GM18526 (cell line): ENCODE data around the gene CCDC149.

Experiments used
- POLR2A ChIP-seq: IDR thresholded peaks from 3 replicates; pipeline ENCODE4 v1.6.1; 2011; ENCODE audit not compliant: insufficient read length; ENCODE audit errors: extremely low read depth

Gene CCDC149

DNA sequence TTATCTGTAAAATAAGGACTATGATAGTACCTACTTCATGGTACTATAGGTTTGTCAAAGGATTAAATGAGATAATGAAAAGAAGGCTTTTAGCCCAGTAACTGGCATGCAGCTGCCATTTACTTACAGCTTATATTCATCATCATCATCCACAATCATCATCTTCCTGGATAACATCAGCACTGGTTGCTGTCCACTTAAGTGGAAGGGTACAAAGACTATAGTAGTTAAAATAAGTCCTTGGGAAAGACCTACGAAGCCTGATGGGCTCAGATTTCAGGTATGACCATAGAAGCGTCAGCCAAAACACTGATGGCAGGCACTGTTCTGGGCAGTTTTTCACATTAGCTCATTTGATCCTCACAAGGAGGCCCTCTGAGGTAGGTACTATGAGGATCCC is 20.6 kb downstream of the CCDC149 start:
- no peak for TF ChIP-seq POLR2A

- TF ChIP-seq POLR2A: no peak
Observed at GRCh38 chr4:24890561-24891126, 22.2 kb downstream of the CCDC149 start.

DNA sequence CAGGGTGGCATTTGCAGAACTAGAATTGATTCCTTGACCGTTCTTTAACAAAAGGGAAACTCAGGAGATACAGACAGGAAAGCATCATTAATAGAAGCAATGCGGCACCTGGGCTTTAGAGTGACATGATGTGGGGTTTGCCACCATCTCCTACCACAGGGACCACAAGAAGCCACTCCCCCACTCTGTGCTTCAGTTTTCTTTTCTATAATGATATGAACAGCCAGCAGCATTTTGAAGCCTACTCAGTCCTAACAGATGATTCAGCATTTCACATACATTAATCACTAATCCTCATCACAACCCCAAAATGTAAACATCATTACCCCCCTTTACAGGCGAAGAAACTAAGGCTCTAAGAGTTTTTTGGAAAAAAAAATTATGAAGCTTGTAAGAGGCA is 22.9 kb downstream of the CCDC149 start:
- no peak for TF ChIP-seq POLR2A

GRCh38 chr4:24888475-24889344 is 24.1 kb downstream of the CCDC149 start:
- TF ChIP-seq POLR2A: no peak

DNA sequence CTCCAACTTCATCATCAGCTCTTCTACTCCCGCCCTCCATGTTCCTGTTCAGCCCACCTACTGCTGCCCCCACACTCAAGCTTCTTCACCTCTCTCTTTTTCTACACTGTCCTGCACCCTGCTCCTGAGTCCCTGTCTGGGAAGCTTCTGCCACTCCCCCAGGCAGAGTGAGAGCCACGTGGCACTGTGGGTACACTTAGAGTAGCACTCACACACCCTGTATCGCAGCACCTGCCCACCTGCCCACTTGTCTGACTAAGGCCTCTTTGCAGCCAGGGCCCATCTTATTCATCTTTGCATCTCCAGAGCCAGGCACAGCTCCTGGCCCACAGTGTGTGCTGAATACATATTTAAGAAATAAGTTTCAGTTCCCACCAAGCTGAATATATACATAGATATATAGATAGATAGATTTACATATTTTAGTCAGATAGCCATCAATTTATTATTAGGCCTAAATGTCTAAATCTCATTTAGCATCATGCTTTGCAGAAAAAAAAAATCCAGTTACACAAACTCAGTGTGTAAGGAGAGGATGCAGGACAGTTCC is 24.9 kb downstream of the CCDC149 start:
- TF ChIP-seq POLR2A: no peak

- no peak for TF ChIP-seq POLR2A
Observed at GRCh38 chr4:24886596-24886995, 26.2 kb downstream of the CCDC149 start.

DNA sequence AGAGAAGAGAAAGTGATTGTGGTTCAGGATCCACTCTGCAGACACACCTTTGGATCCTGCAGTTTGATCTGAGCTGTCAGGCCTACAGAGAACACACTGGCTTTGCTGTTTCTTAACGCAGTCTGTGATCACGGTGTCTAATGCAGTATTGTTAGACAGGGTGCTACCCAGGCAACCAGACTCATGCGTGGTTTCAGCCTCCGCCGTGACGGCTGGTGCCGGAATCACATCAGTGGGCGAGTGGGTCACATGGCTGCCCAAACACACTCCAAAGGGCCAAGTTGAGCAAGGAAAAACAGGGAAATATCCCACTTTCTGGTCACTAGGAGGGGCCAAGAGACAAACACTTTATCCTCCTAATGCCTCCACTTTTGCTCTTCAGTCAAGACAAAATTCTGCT is 27.5 kb downstream of the CCDC149 start:
- no peak for TF ChIP-seq POLR2A

DNA sequence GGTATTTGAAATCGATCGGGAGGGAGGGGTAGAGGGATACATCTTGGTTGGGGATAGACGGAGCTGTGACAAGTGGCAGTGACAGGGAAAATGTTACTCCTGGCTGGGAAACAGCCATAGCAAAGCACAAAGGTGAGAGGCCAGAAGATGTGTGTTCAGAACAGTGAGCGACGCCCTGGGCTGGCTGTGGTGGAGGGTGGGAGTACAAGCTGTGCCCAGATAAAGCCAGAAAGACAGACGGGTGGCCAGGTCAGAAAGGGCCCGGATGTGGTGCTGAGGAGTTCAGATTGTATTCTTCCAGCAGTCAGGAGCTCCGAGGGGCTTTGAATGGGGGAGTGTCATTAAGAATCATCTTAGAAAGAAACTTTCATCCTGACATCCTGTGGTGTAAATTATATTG is 27.9 kb downstream of the CCDC149 start:
- no peak for TF ChIP-seq POLR2A

GRCh38 chr4:24881508-24882196 is 31.2 kb downstream of the CCDC149 start:
- no peak for TF ChIP-seq POLR2A

GRCh38 chr4:24880186-24880585 is 32.7 kb downstream of the CCDC149 start:
- no peak for TF ChIP-seq POLR2A

GRCh38 chr4:24878636-24879016 is 34.2 kb downstream of the CCDC149 start:
- no peak for TF ChIP-seq POLR2A

- TF ChIP-seq POLR2A: no peak
Observed at GRCh38 chr4:24877868-24878635, 34.8 kb downstream of the CCDC149 start.

GRCh38 chr4:24876431-24876830 is 36.4 kb downstream of the CCDC149 start:
- no peak for TF ChIP-seq POLR2A

DNA sequence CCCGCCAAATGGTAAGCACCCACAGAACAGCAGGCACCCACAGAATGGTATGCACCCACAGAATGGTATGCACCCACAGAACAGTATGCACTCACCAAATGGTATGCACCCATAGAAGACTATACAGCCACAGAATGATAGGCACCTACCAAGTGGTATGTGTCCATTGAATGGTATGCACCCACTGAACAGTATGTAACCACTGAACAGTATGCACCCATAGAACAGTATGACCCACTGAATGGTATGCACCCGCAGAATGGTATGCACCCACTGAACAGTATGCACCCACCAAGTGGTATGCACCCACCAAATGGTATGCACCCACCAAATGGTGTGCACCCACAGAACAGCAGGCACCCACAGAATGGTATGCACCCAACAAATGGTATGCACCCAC is 40.1 kb downstream of the CCDC149 start:
- no peak for TF ChIP-seq POLR2A

DNA sequence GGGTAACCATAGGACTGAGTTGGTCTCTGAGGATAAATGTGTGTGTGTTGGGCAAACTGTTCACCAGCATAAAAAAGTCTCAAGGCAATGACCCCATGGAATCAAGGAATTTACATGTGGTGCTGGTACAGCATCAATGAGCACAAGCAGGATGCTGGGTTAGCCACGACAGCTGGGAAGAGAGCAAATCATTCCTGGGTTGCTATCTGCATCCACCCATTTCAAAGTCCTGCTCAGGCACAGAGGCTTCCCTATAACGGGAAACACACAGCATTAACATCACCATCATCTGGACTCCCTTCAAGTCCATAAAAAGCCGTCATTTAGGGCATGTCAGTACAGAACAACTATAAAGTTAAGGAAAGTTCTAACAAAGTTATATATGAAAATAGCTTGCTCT is 41.6 kb downstream of the CCDC149 start:
- TF ChIP-seq POLR2A: no peak
